HL-60 (cell line): ENCODE measurements around the gene PTGR3.

ENCODE experiments used
- DNase-seq, 2 experiments: peaks; one replicate each; pipeline ENCODE4 v3.0.0-alpha.2; 2010 to 2020; ENCODE audit warnings: low read depth in 1 of 2, low spot score in 1 of 2
- H3K27ac ChIP-seq: fragments of 250-450 bp; sonication (Bioruptor Pico); replicated peaks from 2 replicates; pipeline ENCODE4 v1.5.1; 2020; ENCODE audit warnings: mild to moderate bottlenecking, moderate library complexity
- H3K27me3 ChIP-seq: fragments of 250-450 bp; sonication (Bioruptor Pico); 2 replicates; pipeline ENCODE4 v1.5.1; 2021; ENCODE audit warnings: mild to moderate bottlenecking, moderate library complexity; ENCODE audit not compliant: insufficient read depth, poor library complexity, severe bottlenecking
- H3K4me3 ChIP-seq: replicated peaks from 2 replicates; pipeline ENCODE4 v1.5.1; 2011; ENCODE audit warnings: mild to moderate bottlenecking, control low read depth, low read length; ENCODE audit not compliant: insufficient read depth
- GABPA ChIP-seq: IDR thresholded peaks from 2 replicates; pipeline ENCODE4 v1.6.1; 2012; ENCODE audit warnings: low read depth
- POLR2AphosphoS5 ChIP-seq: IDR thresholded peaks from 2 replicates; pipeline ENCODE4 v1.6.1; 2012; ENCODE audit warnings: low read depth
- REST ChIP-seq: IDR thresholded peaks from 2 replicates; pipeline ENCODE4 v1.6.1; 2012; ENCODE audit warnings: low read depth; ENCODE audit not compliant: insufficient replicate concordance
- SPI1 ChIP-seq: IDR thresholded peaks from 2 replicates; pipeline ENCODE4 v1.6.1; 2012; ENCODE audit warnings: low read depth, mild to moderate bottlenecking, borderline replicate concordance
- TF ChIP-seq, protein P1 (sequence below): IDR thresholded peaks from one replicate; pipeline ENCODE4 v1.5.1; 2011; ENCODE audit warnings: low read length, control low read depth, inconsistent platforms; ENCODE audit not compliant: insufficient read depth

PTGR3 gene

GRCh38 chr18:75200071-75200470 is 8.9 kb downstream of the PTGR3 start:
- Histone ChIP-seq H3K27me3 (no peaks in the 10 kb centered on the region), H3K4me3 (no peak overlapping the region), H3K27ac (no peak overlapping the region)
- no peak for DNase-seq
- TF ChIP-seq SPI1 (no peak), POLR2AphosphoS5 (no peak), REST (no peak), GABPA (no peak)
- TF ChIP-seq, protein P1, sequence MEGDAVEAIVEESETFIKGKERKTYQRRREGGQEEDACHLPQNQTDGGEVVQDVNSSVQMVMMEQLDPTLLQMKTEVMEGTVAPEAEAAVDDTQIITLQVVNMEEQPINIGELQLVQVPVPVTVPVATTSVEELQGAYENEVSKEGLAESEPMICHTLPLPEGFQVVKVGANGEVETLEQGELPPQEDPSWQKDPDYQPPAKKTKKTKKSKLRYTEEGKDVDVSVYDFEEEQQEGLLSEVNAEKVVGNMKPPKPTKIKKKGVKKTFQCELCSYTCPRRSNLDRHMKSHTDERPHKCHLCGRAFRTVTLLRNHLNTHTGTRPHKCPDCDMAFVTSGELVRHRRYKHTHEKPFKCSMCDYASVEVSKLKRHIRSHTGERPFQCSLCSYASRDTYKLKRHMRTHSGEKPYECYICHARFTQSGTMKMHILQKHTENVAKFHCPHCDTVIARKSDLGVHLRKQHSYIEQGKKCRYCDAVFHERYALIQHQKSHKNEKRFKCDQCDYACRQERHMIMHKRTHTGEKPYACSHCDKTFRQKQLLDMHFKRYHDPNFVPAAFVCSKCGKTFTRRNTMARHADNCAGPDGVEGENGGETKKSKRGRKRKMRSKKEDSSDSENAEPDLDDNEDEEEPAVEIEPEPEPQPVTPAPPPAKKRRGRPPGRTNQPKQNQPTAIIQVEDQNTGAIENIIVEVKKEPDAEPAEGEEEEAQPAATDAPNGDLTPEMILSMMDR, result no peak

GRCh38 chr18:75199327-75199726 is 9.6 kb downstream of the PTGR3 start:
- H3K27ac ChIP-seq, result no peak overlapping the region
- no peak overlapping the region for H3K4me3 ChIP-seq
- no peaks in the 10 kb centered on the region for H3K27me3 ChIP-seq
- no peak for DNase-seq
- TF ChIP-seq, protein P1, result no peak

GRCh38 chr18:75198036-75198435 is 10.9 kb downstream of the PTGR3 start:
- TF ChIP-seq REST (no peak), SPI1 (0 out of 2 replicates have a peak, but pooled peaks have one; percentile 6)
- TF ChIP-seq, protein P1, result no peak
- no peak for DNase-seq
- Histone ChIP-seq H3K27me3 (no peaks in the 10 kb centered on the region), H3K4me3 (no peak overlapping the region), H3K27ac (no peak overlapping the region)

DNA sequence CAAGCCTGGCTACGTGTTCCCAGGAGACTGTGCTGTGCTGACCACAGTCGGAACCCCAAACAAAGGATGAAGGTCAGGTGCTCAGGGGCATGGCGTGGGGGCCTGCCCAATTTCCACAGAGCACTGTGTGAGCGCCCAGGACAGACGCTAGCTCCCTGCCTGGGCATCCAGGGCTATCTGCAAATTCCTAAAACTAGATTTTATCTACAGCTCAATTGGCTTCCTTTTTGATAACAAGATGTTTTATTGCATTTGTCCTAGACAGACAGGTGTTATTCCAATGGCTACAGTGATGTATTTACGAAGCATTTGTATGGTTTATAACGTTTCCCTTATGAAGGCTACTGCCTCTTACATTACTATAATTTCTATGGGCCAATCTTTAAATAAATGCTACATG is 16.0 kb downstream of the PTGR3 start:
- H3K27ac ChIP-seq, result no peak overlapping the region
- no peak overlapping the region for H3K4me3 ChIP-seq
- TF ChIP-seq, protein P1, result no peak
- TF ChIP-seq POLR2AphosphoS5 (no peak), REST (no peak), SPI1 (no peak), GABPA (no peak)
- DNase-seq, result no peak
- H3K27me3 ChIP-seq, result no peaks in the 10 kb centered on the region
